Tibial nerve (tissue), 4 donors: ENCODE results near the gene FRY.

ENCODE experiments used
- CTCF ChIP-seq, 5 experiments: fragments of 200-600 bp in 3 of 5; fragments of 450-650 bp in 2 of 5; sonication (generic) in 3 of 5; IDR thresholded peaks; one replicate each; pipeline ENCODE4 v1.5.1; 2016 to 2019; ENCODE audit warnings: antibody characterized with exemption in 5 of 5, mild to moderate bottlenecking in 3 of 5, moderate library complexity in 2 of 5
- EP300 ChIP-seq, 2 donors: sonication (generic); formaldehyde crosslinking; IDR thresholded peaks; one replicate each; pipeline ENCODE4 v1.6.1; 2017; ENCODE audit warnings: antibody characterized with exemption in 2 of 2, mild to moderate bottlenecking in 1 of 2
- POLR2A ChIP-seq, 2 donors: fragments of 450-650 bp; IDR thresholded peaks; one replicate each; pipeline ENCODE4 v1.6.1; 2017; ENCODE audit warnings: antibody characterized with exemption in 2 of 2, mild to moderate bottlenecking in 2 of 2, moderate library complexity in 2 of 2

- TF ChIP-seq CTCF (IDR thresholded peaks at IDR 0.05), result no peak
- TF ChIP-seq POLR2A (IDR thresholded peaks at IDR 0.05), result no peak
- peak in 1 of 2 donors; percentile 59 for TF ChIP-seq EP300 (IDR thresholded peaks at IDR 0.05)
Measured at GRCh38 chr13:32264407-32264806, 232.8 kb downstream of the FRY start.
